Measurements from ENCODE around the gene ZFP64.

Gene ZFP64

GRCh38 chr20:52235129-52235528, 43.5 kb upstream of the ZFP64 start:
- Histone ChIP-seq H2AFZ (ENCODE audit: insufficient read depth, low read length, poor library complexity) (no peak overlapping the region), H3K4ac (ENCODE audit: low read depth, low read length) (no peak overlapping the region), H3K27me3 (ENCODE audit: insufficient read depth, low read length) (no peaks in the 10 kb centered on the region), H3K18ac (ENCODE audit: low read length) (no peak overlapping the region), H3K4me1 (ENCODE audit: control insufficient read depth in 1 of 2, insufficient read depth in 2 of 2, low read length in 2 of 2) (no peaks in the 10 kb centered on the region), H3K9me3 (ENCODE audit: insufficient read depth, low read depth, low read length) (no peaks in the 10 kb centered on the region), H3K4me3 (ENCODE audit: low read depth, low read length) (no peak overlapping the region), H3K79me1 (ENCODE audit: low read length) (no peaks in the 10 kb centered on the region), H2BK120ac (ENCODE audit: insufficient read depth, low read length, poor library complexity) (no peak overlapping the region), H3K9ac (ENCODE audit: low read length) (no peak overlapping the region), H2BK5ac (ENCODE audit: low read depth, low read length, poor library complexity) (no peak overlapping the region), H4K8ac (ENCODE audit: low read depth, low read length) (no peak overlapping the region), H3K27ac (ENCODE audit: low read depth, low read length) (no peak overlapping the region), H3K4me2 (ENCODE audit: low read length) (no peak overlapping the region), H3K79me2 (ENCODE audit: control insufficient read depth, insufficient read depth, low read length, poor library complexity) (no peaks in the 10 kb centered on the region), H3K23ac (ENCODE audit: low read length) (no peak overlapping the region), H3K36me3 (ENCODE audit: control insufficient read depth in 1 of 2, insufficient read depth in 2 of 2, low read length in 2 of 2) (no peaks in the 10 kb centered on the region), H2AK5ac (ENCODE audit: low read length) (no peak overlapping the region), H3K14ac (ENCODE audit: low read length) (no peak overlapping the region), H4K12ac (ENCODE audit: low read depth, low read length) (no peak overlapping the region), H4K91ac (ENCODE audit: low read depth, low read length) (no peak overlapping the region), H2BK12ac (ENCODE audit: low read length) (no peak overlapping the region)
- no CpG with 5 or more reads among the region's 4 CpGs for WGBS (ENCODE audit: extremely low coverage, insufficient coverage, insufficient read length)
- DNase-seq = peak in 1 of 2 donors; percentile 13

- Histone ChIP-seq H2BK120ac (ENCODE audit: insufficient read depth, low read length, poor library complexity) (no peak overlapping the region), H3K27ac (ENCODE audit: low read depth, low read length) (no peak overlapping the region), H2AK5ac (ENCODE audit: low read length) (no peak overlapping the region), H3K18ac (ENCODE audit: low read length) (no peak overlapping the region), H2BK5ac (ENCODE audit: low read depth, low read length, poor library complexity) (no peak overlapping the region), H3K4ac (ENCODE audit: low read depth, low read length) (no peak overlapping the region), H3K14ac (ENCODE audit: low read length) (no peak overlapping the region), H3K79me2 (ENCODE audit: control insufficient read depth, insufficient read depth, low read length, poor library complexity) (no peaks in the 10 kb centered on the region), H4K8ac (ENCODE audit: low read depth, low read length) (no peak overlapping the region), H2BK12ac (ENCODE audit: low read length) (no peak overlapping the region), H4K91ac (ENCODE audit: low read depth, low read length) (no peak overlapping the region), H3K4me2 (ENCODE audit: low read length) (no peak overlapping the region), H3K9ac (ENCODE audit: low read length) (no peak overlapping the region), H2AFZ (ENCODE audit: insufficient read depth, low read length, poor library complexity) (no peak overlapping the region), H3K9me3 (ENCODE audit: insufficient read depth, low read depth, low read length) (no peaks in the 10 kb centered on the region), H3K4me3 (ENCODE audit: low read depth, low read length) (no peak overlapping the region), H3K4me1 (ENCODE audit: control insufficient read depth in 1 of 2, insufficient read depth in 2 of 2, low read length in 2 of 2) (no peaks in the 10 kb centered on the region), H3K79me1 (ENCODE audit: low read length) (no peaks in the 10 kb centered on the region), H3K23ac (ENCODE audit: low read length) (no peak overlapping the region), H3K27me3 (ENCODE audit: insufficient read depth, low read length) (no peaks in the 10 kb centered on the region), H4K12ac (ENCODE audit: low read depth, low read length) (no peak overlapping the region), H3K36me3 (ENCODE audit: control insufficient read depth in 1 of 2, insufficient read depth in 2 of 2, low read length in 2 of 2) (no peaks in the 10 kb centered on the region)
- peak in 1 of 2 donors; percentile 66 for DNase-seq
- WGBS (ENCODE audit: extremely low coverage, insufficient coverage, insufficient read length) = no CpG with 5 or more reads among the region's 1 CpG
Observed at GRCh38 chr20:52234302-52235045, 42.9 kb upstream of the ZFP64 start.

- H3K14ac ChIP-seq (ENCODE audit: low read length) = no peak overlapping the region
- no peak overlapping the region for H4K8ac ChIP-seq (ENCODE audit: low read depth, low read length)
- H3K36me3 ChIP-seq (ENCODE audit: control insufficient read depth in 1 of 2, insufficient read depth in 2 of 2, low read length in 2 of 2) = no peaks in the 10 kb centered on the region
- no peak overlapping the region for H2AFZ ChIP-seq (ENCODE audit: insufficient read depth, low read length, poor library complexity)
- H3K9ac ChIP-seq (ENCODE audit: low read length) = no peak overlapping the region
- no peak overlapping the region for H2BK12ac ChIP-seq (ENCODE audit: low read length)
- H2BK120ac ChIP-seq (ENCODE audit: insufficient read depth, low read length, poor library complexity) = no peak overlapping the region
- H3K27me3 ChIP-seq (ENCODE audit: insufficient read depth, low read length) = no peaks in the 10 kb centered on the region
- H3K27ac ChIP-seq (ENCODE audit: low read depth, low read length) = no peak overlapping the region
- no peak overlapping the region for H2BK5ac ChIP-seq (ENCODE audit: low read depth, low read length, poor library complexity)
- H3K4me3 ChIP-seq (ENCODE audit: low read depth, low read length) = no peak overlapping the region
- H4K91ac ChIP-seq (ENCODE audit: low read depth, low read length) = no peak overlapping the region
- DNase-seq = no peak
- no peaks in the 10 kb centered on the region for H3K79me1 ChIP-seq (ENCODE audit: low read length)
- no peak overlapping the region for H3K18ac ChIP-seq (ENCODE audit: low read length)
- no peaks in the 10 kb centered on the region for H3K9me3 ChIP-seq (ENCODE audit: insufficient read depth, low read depth, low read length)
- no peaks in the 10 kb centered on the region for H3K79me2 ChIP-seq (ENCODE audit: control insufficient read depth, insufficient read depth, low read length, poor library complexity)
- H3K23ac ChIP-seq (ENCODE audit: low read length) = no peak overlapping the region
- no peaks in the 10 kb centered on the region for H3K4me1 ChIP-seq (ENCODE audit: control insufficient read depth in 1 of 2, insufficient read depth in 2 of 2, low read length in 2 of 2)
- H2AK5ac ChIP-seq (ENCODE audit: low read length) = no peak overlapping the region
- no peak overlapping the region for H4K12ac ChIP-seq (ENCODE audit: low read depth, low read length)
- H3K4ac ChIP-seq (ENCODE audit: low read depth, low read length) = no peak overlapping the region
- no peak overlapping the region for H3K4me2 ChIP-seq (ENCODE audit: low read length)
Observed at GRCh38 chr20:52231230-52231746, 39.7 kb upstream of the ZFP64 start.

GRCh38 chr20:52230409-52230808, 38.8 kb upstream of the ZFP64 start:
- no CpG with 5 or more reads among the region's 3 CpGs for WGBS (ENCODE audit: extremely low coverage, insufficient coverage, insufficient read length)
- H3K23ac ChIP-seq (ENCODE audit: low read length) = no peak overlapping the region
- H2BK120ac ChIP-seq (ENCODE audit: insufficient read depth, low read length, poor library complexity) = no peak overlapping the region

More at GRCh38 chr20:52230409-52230808, 38.8 kb upstream of the ZFP64 start:
- Histone ChIP-seq H2AFZ (ENCODE audit: insufficient read depth, low read length, poor library complexity) (no peak overlapping the region), H3K4me2 (ENCODE audit: low read length) (no peak overlapping the region), H3K36me3 (ENCODE audit: control insufficient read depth in 1 of 2, insufficient read depth in 2 of 2, low read length in 2 of 2) (no peaks in the 10 kb centered on the region), H3K4me1 (ENCODE audit: control insufficient read depth in 1 of 2, insufficient read depth in 2 of 2, low read length in 2 of 2) (no peaks in the 10 kb centered on the region), H2BK5ac (ENCODE audit: low read depth, low read length, poor library complexity) (no peak overlapping the region), H3K9me3 (ENCODE audit: insufficient read depth, low read depth, low read length) (no peaks in the 10 kb centered on the region), H4K12ac (ENCODE audit: low read depth, low read length) (no peak overlapping the region), H2BK12ac (ENCODE audit: low read length) (no peak overlapping the region), H3K4ac (ENCODE audit: low read depth, low read length) (no peak overlapping the region), H3K27me3 (ENCODE audit: insufficient read depth, low read length) (no peaks in the 10 kb centered on the region), H3K79me2 (ENCODE audit: control insufficient read depth, insufficient read depth, low read length, poor library complexity) (no peaks in the 10 kb centered on the region), H3K18ac (ENCODE audit: low read length) (no peak overlapping the region), H4K8ac (ENCODE audit: low read depth, low read length) (no peak overlapping the region), H2AK5ac (ENCODE audit: low read length) (no peak overlapping the region), H4K91ac (ENCODE audit: low read depth, low read length) (no peak overlapping the region), H3K79me1 (ENCODE audit: low read length) (no peaks in the 10 kb centered on the region), H3K14ac (ENCODE audit: low read length) (no peak overlapping the region), H3K9ac (ENCODE audit: low read length) (no peak overlapping the region), H3K4me3 (ENCODE audit: low read depth, low read length) (no peak overlapping the region), H3K27ac (ENCODE audit: low read depth, low read length) (no peak overlapping the region)
- no peak for DNase-seq
